Nephron (organoid): ENCODE measurements around the gene YJEFN3.

Experiments
- H3K27ac Mint-ChIP-seq, 3 experiments: 2 replicates each; pipeline ENCODE4 v1.8.0; 2020; ENCODE audit warnings: mixed read lengths in 3 of 3, mild to moderate bottlenecking in 2 of 3, moderate library complexity in 1 of 3
- H3K27me3 Mint-ChIP-seq: 2 replicates; pipeline ENCODE4 v1.8.0; 2021; ENCODE audit warnings: low read depth, mild to moderate bottlenecking, moderate library complexity, mixed read lengths
- H3K36me3 Mint-ChIP-seq: 2 replicates; pipeline ENCODE4 v1.8.0; 2020; ENCODE audit warnings: low read depth, mixed read lengths
- H3K4me1 Mint-ChIP-seq: 2 replicates; pipeline ENCODE4 v1.8.0; 2020; ENCODE audit warnings: mixed read lengths
- H3K4me3 Mint-ChIP-seq, 3 experiments: 2 replicates each; pipeline ENCODE4 v1.8.0; 2020; ENCODE audit warnings: mild to moderate bottlenecking in 3 of 3, mixed read lengths in 3 of 3, moderate library complexity in 2 of 3
- H3K9me3 Mint-ChIP-seq: 2 replicates; pipeline ENCODE4 v1.8.0; 2020; ENCODE audit warnings: mixed read lengths
- CTCF ChIP-seq, 3 experiments: fragments of 200-600 bp; sonication (generic); IDR thresholded peaks; one replicate each; pipeline ENCODE4 v1.5.0; 2021; ENCODE audit warnings: antibody characterized with exemption in 3 of 3; ENCODE audit not compliant: unreplicated experiment in 3 of 3

The YJEFN3 gene

DNA sequence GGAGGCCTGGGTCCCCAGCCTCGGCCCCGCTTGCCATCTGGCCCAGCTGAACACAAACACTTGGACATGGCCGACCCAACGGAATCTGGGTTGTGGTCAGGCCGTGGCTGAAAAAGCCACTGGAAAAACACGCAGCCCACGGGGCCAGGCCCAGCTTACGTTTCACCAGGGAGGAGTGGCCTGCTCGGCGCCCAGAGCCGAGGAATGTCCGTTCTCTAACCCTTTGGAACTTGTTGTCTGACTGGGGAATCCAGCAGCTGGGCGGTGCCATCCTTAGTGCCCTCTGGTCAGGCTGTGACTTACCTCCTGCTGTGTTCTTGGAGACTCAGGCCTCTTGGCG, 23.1 kb downstream of the YJEFN3 start:
- Mint-ChIP-seq H3K4me3 (no peak overlapping the region), H3K27me3 (peaks cover 5% of the 10 kb centered on the region), H3K36me3 (no peaks in the 10 kb centered on the region), H3K4me1 (peaks cover 16% of the 10 kb centered on the region), H3K9me3 (no peaks in the 10 kb centered on the region), H3K27ac (no peak overlapping the region)
- no peak for TF ChIP-seq CTCF (IDR thresholded peaks at IDR 0.05; ENCODE audit: unreplicated experiment in 3 of 3)

- Mint-ChIP-seq H3K4me3 (no peak overlapping the region), H3K9me3 (no peaks in the 10 kb centered on the region), H3K36me3 (no peaks in the 10 kb centered on the region), H3K4me1 (peaks cover 16% of the 10 kb centered on the region), H3K27me3 (peaks cover 5% of the 10 kb centered on the region), H3K27ac (no peak overlapping the region)
- TF ChIP-seq CTCF (IDR thresholded peaks at IDR 0.05; ENCODE audit: unreplicated experiment in 3 of 3): peak; percentile 51 to 59 (median 56)
These were observed 24.1 kb downstream of the YJEFN3 start for GRCh38 chr19:19552798-19553197.

DNA sequence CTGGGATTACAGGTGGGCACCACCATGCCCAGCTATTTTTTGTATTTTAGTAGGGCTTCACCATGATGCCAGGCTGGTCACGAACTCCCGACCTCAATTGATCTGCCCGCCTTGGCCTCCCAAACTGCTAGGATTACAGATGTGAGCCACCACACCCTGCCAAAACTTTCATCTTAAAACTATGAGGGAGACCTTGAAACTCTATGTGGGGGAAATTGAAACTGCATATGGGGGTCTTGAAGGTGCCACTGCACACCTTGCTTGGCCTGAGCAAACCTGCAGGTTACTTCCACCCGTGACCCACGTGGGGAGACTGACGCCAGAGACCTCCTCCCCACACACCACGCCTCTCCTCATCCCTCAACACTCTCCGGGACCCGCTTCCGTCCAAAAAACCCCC, 25.0 kb downstream of the YJEFN3 start:
- TF ChIP-seq CTCF (IDR thresholded peaks at IDR 0.05; ENCODE audit: unreplicated experiment in 3 of 3): no peak
- Mint-ChIP-seq H3K4me1 (peaks cover 15% of the 10 kb centered on the region), H3K27me3 (peaks cover 5% of the 10 kb centered on the region), H3K9me3 (no peaks in the 10 kb centered on the region), H3K27ac (no peak overlapping the region), H3K36me3 (no peaks in the 10 kb centered on the region), H3K4me3 (no peak overlapping the region)

DNA sequence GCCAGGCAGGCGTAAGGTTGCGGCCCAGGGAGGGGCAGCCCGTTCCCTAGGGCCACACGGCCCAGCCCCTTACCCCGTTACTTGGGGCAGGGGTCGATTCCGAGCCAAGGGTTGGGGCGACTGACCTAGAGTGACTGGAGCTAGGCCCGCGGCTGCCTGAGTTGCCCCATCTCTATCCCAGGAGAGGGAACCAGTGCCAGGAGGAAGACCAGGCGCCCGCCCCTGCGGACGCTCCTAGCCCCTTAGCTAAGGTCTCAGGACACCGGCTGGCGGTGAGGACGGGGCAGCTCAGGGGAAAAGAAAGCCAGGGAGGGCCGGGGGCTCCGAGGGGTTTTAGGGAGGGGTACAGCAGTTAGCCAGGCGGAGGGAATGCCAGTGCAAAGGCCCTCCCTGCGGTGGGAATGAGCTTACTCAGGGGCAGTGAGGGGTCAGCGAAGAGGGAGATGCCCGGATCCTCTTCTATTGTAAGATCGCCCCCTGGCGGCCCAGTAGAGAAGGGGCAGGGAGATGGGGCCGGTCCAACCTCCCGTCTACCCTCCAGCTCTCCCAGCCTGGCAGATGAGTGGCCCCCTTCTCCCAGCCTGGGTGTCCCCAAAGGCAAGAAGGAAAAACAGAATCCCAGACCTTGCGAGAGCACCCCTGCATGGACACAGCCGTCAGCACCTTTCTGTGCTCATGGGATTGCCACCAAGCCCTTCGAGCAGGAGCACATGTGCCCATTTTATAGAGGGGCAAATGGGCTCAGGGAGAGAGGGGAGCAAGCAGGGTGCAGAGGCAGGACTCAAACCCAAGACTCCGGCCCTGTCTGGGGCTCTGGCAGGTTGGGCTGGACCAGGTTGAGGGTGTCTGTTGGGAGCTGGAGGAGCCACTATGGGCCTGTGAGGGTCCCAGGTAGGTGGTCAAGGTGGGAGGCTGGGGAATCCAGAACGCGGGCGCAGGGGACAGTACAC, 25.6 kb downstream of the YJEFN3 start:
- Mint-ChIP-seq H3K27ac (no peak overlapping the region), H3K27me3 (peaks cover 5% of the 10 kb centered on the region), H3K36me3 (no peaks in the 10 kb centered on the region), H3K4me1 (peaks cover 10% of the 10 kb centered on the region), H3K9me3 (no peaks in the 10 kb centered on the region), H3K4me3 (no peak overlapping the region)
- TF ChIP-seq CTCF (IDR thresholded peaks at IDR 0.05; ENCODE audit: unreplicated experiment in 3 of 3): peak; percentile 46 to 56 (median 54)

DNA sequence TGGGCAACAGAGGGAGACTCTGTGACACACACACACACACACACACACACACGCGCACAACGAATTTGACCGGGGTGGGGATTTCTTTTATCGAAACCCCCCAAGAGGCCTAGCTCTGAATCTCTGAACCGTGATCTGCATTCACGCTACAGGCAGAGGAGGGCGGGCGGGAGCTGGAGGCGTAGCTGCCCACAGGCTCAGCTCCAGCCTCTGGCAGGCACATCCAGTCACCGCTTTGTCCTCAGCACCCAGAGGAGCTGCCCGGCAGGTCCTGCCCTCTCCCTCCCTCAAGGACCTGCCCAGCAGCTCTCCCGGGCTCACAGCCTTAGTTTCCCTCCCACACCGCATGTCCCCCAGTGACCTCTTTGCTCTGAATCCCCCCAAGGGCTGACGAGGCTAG, 29.3 kb downstream of the YJEFN3 start:
- Mint-ChIP-seq H3K36me3 (peaks cover 14% of the 10 kb centered on the region), H3K4me3 (no peak overlapping the region), H3K9me3 (no peaks in the 10 kb centered on the region), H3K27me3 (no peaks in the 10 kb centered on the region), H3K27ac (no peak overlapping the region), H3K4me1 (no peaks in the 10 kb centered on the region)
- no peak for TF ChIP-seq CTCF (IDR thresholded peaks at IDR 0.05; ENCODE audit: unreplicated experiment in 3 of 3)

GRCh38 chr19:19558636-19559035, 29.9 kb downstream of the YJEFN3 start:
- H3K36me3 Mint-ChIP-seq: peaks cover 14% of the 10 kb centered on the region
- H3K27me3 Mint-ChIP-seq: no peaks in the 10 kb centered on the region
- H3K4me1 Mint-ChIP-seq: no peaks in the 10 kb centered on the region
- no peak overlapping the region for H3K27ac Mint-ChIP-seq
- H3K4me3 Mint-ChIP-seq: no peak overlapping the region
- no peak for TF ChIP-seq CTCF (IDR thresholded peaks at IDR 0.05; ENCODE audit: unreplicated experiment in 3 of 3)
- H3K9me3 Mint-ChIP-seq: no peaks in the 10 kb centered on the region
